GM12892 (cell line): ENCODE measurements around the gene SLIT2.

Source experiments
- POLR2A ChIP-seq: IDR thresholded peaks from 2 replicates; pipeline ENCODE4 v1.6.1; 2011; ENCODE audit warnings: low read depth, low read length, control low read depth
- POLR2AphosphoS5 ChIP-seq: IDR thresholded peaks from 2 replicates; pipeline ENCODE4 v1.6.1; 2011; ENCODE audit warnings: low read depth, low read length, control low read depth

- no peak for TF ChIP-seq POLR2A
- no peak for TF ChIP-seq POLR2AphosphoS5
Measured at GRCh38 chr4:20278195-20278594, 26.5 kb downstream of the SLIT2 start.
